Right lobe of liver (tissue), 4 donors: ENCODE measurements around the gene CCL16.

Source experiments
- POLR2A ChIP-seq: fragments of 450-650 bp; IDR thresholded peaks from one replicate; pipeline ENCODE4 v1.6.1; 2017; ENCODE audit warnings: antibody characterized with exemption, mild to moderate bottlenecking
- TF ChIP-seq, protein P1 (sequence below), 4 donors: fragments of 200-600 bp in 3 of 4; fragments of 450-650 bp in 1 of 4; IDR thresholded peaks; one replicate each; pipeline versions ENCODE4 v1.5.1 to v1.8.0; 2016 to 2022; ENCODE audit warnings: antibody characterized with exemption in 4 of 4, mild to moderate bottlenecking in 2 of 4
- donor health status: DM: no; HTN: no; CAD: no.
- donor health status: DM: no; HTN: no; CAD: no.
- donor health status: DM: no; HTN: yes; CAD: no.

DNA sequence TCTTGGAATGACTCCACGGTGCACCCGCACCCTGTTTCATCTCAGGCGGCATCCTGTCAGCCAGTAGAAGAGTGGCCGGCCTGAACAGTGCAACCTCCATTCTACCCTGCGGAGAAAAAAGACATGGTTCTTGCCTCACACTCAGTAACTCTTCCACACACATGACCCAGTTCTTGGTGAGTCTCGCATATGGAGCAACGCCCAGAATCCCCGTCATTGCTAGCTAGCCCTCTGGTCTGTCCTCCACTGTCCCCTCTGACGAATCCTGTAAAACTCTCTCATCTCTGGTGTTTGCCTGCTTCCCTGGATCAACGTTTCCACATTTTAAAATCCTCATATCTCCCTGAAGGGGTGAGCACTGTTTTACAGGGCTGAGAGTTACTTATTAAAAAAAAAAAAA, 46.5 kb downstream of the CCL16 start:
- TF ChIP-seq, protein P1, sequence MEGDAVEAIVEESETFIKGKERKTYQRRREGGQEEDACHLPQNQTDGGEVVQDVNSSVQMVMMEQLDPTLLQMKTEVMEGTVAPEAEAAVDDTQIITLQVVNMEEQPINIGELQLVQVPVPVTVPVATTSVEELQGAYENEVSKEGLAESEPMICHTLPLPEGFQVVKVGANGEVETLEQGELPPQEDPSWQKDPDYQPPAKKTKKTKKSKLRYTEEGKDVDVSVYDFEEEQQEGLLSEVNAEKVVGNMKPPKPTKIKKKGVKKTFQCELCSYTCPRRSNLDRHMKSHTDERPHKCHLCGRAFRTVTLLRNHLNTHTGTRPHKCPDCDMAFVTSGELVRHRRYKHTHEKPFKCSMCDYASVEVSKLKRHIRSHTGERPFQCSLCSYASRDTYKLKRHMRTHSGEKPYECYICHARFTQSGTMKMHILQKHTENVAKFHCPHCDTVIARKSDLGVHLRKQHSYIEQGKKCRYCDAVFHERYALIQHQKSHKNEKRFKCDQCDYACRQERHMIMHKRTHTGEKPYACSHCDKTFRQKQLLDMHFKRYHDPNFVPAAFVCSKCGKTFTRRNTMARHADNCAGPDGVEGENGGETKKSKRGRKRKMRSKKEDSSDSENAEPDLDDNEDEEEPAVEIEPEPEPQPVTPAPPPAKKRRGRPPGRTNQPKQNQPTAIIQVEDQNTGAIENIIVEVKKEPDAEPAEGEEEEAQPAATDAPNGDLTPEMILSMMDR (IDR thresholded peaks at IDR 0.05) = no peak
- TF ChIP-seq POLR2A = no peak
